CD14-positive monocyte (primary cell): Measurements from ENCODE around the gene DHX58. TPM values are rescaled to one million over a fixed set of nuclear protein-coding genes. Genes with fewer than 3 reads are reported as not detected.

ENCODE experiments used
- DNase-seq, 3 donors: peaks; one replicate each; pipeline ENCODE4 v3.0.0-alpha.2; 2011 to 2022
- H2AFZ ChIP-seq: 2 replicates; pipeline ENCODE4 v1.6.0; 2012; ENCODE audit warnings: mild to moderate bottlenecking, low read depth, low read length, inconsistent platforms; ENCODE audit not compliant: insufficient read depth, poor library complexity, severe bottlenecking
- H3K27ac ChIP-seq, 2 donors: 1 replicate in 1 of 2; 2 replicates in 1 of 2; pipeline ENCODE4 v1.5.1; 2012 to 2013; ENCODE audit warnings: low read length in 2 of 2, control low read depth in 1 of 2, inconsistent platforms in 1 of 2, low read depth in 1 of 2, mild to moderate bottlenecking in 1 of 2
- H3K27me3 ChIP-seq, 2 donors: one replicate each; pipeline versions ENCODE4 v1.6.0 to v1.6.1; 2011 to 2013; ENCODE audit warnings: low read length in 2 of 2; ENCODE audit not compliant: control insufficient read depth in 2 of 2, insufficient read depth in 2 of 2
- H3K36me3 ChIP-seq, 2 donors: replicated peaks in 1 of 2; 1 replicate in 1 of 2; 2 replicates in 1 of 2; pipeline versions ENCODE4 v1.5.1 to v1.6.1; 2012 to 2013; ENCODE audit warnings: low read length in 2 of 2, control low read depth in 1 of 2, inconsistent platforms in 1 of 2, mild to moderate bottlenecking in 1 of 2; ENCODE audit not compliant: insufficient read depth in 2 of 2, control insufficient read depth in 1 of 2
- H3K4me1 ChIP-seq, 2 donors: 1 replicate in 1 of 2; 2 replicates in 1 of 2; pipeline versions ENCODE4 v1.5.1 to v1.6.1; 2012 to 2013; ENCODE audit warnings: low read length in 2 of 2, control low read depth in 1 of 2, inconsistent platforms in 1 of 2, mild to moderate bottlenecking in 1 of 2, moderate library complexity in 1 of 2; ENCODE audit not compliant: insufficient read depth in 2 of 2, control insufficient read depth in 1 of 2
- H3K4me2 ChIP-seq: replicated peaks from 2 replicates; pipeline ENCODE3; 2012; ENCODE audit warnings: low read length, moderate library complexity, mild to moderate bottlenecking; ENCODE audit not compliant: poor library complexity, severe bottlenecking; ENCODE audit errors: extremely low read depth
- H3K4me3 ChIP-seq, 3 experiments: fragments of 200-600 bp in 1 of 3; sonication (generic) in 1 of 3; replicated peaks in 1 of 3; 1 replicate in 2 of 3; 2 replicates in 1 of 3; pipeline ENCODE4 v1.5.1; 2011 to 2013; ENCODE audit warnings: low read length in 3 of 3, mild to moderate bottlenecking in 3 of 3, control low read depth in 2 of 3, low read depth in 2 of 3, inconsistent platforms in 1 of 3, moderate library complexity in 1 of 3
- H3K79me2 ChIP-seq: 2 replicates; pipeline ENCODE4 v1.6.0; 2012; ENCODE audit warnings: mild to moderate bottlenecking, control low read depth, inconsistent platforms, low read length, moderate library complexity; ENCODE audit not compliant: insufficient read depth
- H3K9ac ChIP-seq: 2 replicates; pipeline ENCODE4 v1.6.0; 2017; ENCODE audit warnings: low read length, mild to moderate bottlenecking; ENCODE audit not compliant: insufficient read depth, poor library complexity, severe bottlenecking
- H3K9me3 ChIP-seq, 2 donors: replicated peaks in 1 of 2; 1 replicate in 1 of 2; 2 replicates in 1 of 2; pipeline versions ENCODE4 v1.5.1 to v1.6.1; 2012 to 2013; ENCODE audit warnings: low read length in 2 of 2, control low read depth in 1 of 2; ENCODE audit not compliant: control insufficient read depth in 1 of 2, insufficient read depth in 1 of 2
- H4K20me1 ChIP-seq: 2 replicates; pipeline ENCODE4 v1.6.0; 2012; ENCODE audit warnings: mild to moderate bottlenecking, low read length, control low read depth, moderate library complexity; ENCODE audit not compliant: insufficient read depth
- H3K27ac Mint-ChIP-seq, 7 donors: one replicate each; pipeline ENCODE4 v1.8.0; 2020; ENCODE audit warnings: mild to moderate bottlenecking in 7 of 7, mixed read lengths in 7 of 7, moderate library complexity in 6 of 7, inconsistent platforms in 2 of 7
- H3K27me3 Mint-ChIP-seq, 3 donors: one replicate each; pipeline ENCODE4 v1.8.0; 2021 to 2022; ENCODE audit warnings: low read depth in 3 of 3, mild to moderate bottlenecking in 3 of 3, mixed read lengths in 3 of 3, moderate library complexity in 3 of 3, inconsistent platforms in 1 of 3
- H3K36me3 Mint-ChIP-seq, 2 donors: one replicate each; pipeline ENCODE4 v1.8.0; 2020; ENCODE audit warnings: mixed read lengths in 2 of 2, inconsistent platforms in 1 of 2, mild to moderate bottlenecking in 1 of 2
- H3K4me1 Mint-ChIP-seq: one replicate; pipeline ENCODE4 v1.8.0; 2020; ENCODE audit warnings: mild to moderate bottlenecking, mixed read lengths
- H3K4me3 Mint-ChIP-seq, 2 donors: one replicate each; pipeline ENCODE4 v1.8.0; 2020; ENCODE audit warnings: mild to moderate bottlenecking in 2 of 2, mixed read lengths in 2 of 2, moderate library complexity in 1 of 2
- H3K9me3 Mint-ChIP-seq, 7 donors: one replicate each; pipeline ENCODE4 v1.8.0; 2020 to 2022; ENCODE audit warnings: mixed read lengths in 7 of 7, mild to moderate bottlenecking in 6 of 7, moderate library complexity in 6 of 7, inconsistent platforms in 2 of 7
- WGBS: methylation state at CpG from one replicate; pipeline ENCODE4 v1.1.5; 2013; ENCODE audit warnings: missing lambda C conversion rate; ENCODE audit not compliant: insufficient coverage; 5-methylcytosine and 5-hydroxymethylcytosine counted together
- intact Hi-C, 2 donors: fragments of 100-400 bp; cut with micrococcal nuclease; formaldehyde crosslinking; loops; one replicate each; pipeline versions ENCODE4 v1.15.0 to v1.15.1; 2023
- polyA plus RNA-seq, 3 donors: library from polyadenylated mRNA; depleted of rRNA in 1 of 3; unstranded in 2 of 3; stranded (reverse) in 1 of 3; fragments of 300-500 nt in 2 of 3; fragments of >200 nt in 1 of 3; fragmentation: Illumina TruSeq in 2 of 3; gene quantifications; 1 replicate in 2 of 3; 2 replicates in 1 of 3; pipeline ENCODE4 v1.2.3, GENCODE V29; 2012 to 2021
- TF ChIP-seq, protein P1 (sequence below): fragments of 200-600 bp; IDR thresholded peaks from one replicate; pipeline ENCODE4 v1.8.0; 2022; ENCODE audit warnings: antibody characterized with exemption, mild to moderate bottlenecking

The DHX58 gene
- polyA plus RNA-seq, 3 donors, result 13.2 to 46.7 (median 16.0) TPM

DNA sequence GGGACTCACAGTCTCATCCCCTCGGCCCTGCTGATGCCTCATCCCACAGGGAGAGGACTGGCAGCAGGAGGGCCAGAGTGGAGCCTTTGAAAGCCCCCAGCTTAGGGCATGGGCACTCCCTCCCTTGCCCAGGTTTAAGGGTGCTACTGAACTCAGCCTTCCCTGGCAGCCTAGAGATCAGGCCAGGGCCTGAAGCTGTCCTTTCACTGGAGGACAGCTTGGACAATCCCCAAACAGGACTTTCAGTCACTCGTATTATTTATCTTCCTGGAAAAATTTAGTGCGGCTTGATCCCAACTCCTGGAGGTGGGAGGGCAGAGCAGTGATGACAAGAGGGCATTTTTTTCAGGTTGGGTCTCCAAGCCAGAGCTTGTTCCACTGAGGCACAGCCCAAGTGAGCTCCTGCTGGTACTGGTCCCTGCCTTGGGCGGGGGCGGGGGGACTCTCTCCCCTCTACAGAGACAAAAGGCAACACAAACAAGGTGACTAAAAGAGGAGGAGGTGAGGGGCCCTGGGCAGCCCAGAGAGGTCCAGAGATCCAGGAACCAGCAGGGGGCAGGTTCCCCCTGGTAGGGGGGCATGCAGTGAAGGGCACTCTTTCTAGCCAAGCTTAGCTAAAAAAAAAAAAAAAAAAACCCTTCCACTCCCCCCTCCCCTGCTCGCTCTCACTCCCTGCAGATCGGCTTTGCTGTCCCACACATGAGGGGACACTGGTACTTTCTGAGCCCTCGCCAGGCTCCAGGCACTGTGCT, 16.0 kb downstream of the DHX58 start:
- WGBS, result 93% methylated on average over 2 of the region's 8 CpGs
- Histone ChIP-seq H3K36me3 (no peaks in the 10 kb centered on the region), H3K27me3 (peaks cover 13 to 24% of the 10 kb centered on the region in 2 donors), H3K27ac (no peak overlapping the region), H2AFZ (no peak overlapping the region), H4K20me1 (no peaks in the 10 kb centered on the region), H3K79me2 (no peaks in the 10 kb centered on the region), H3K4me1 (peaks cover 6 to 7% of the 10 kb centered on the region in 2 donors), H3K4me3 (no peak overlapping the region), H3K4me2 (no peak overlapping the region), H3K9me3 (no peaks in the 10 kb centered on the region), H3K9ac (no peak overlapping the region)
- H3K27me3 Mint-ChIP-seq, result peaks cover 22 to 30% (median 25%) of the 10 kb centered on the region in 3 donors
- H3K9me3 Mint-ChIP-seq, result no peaks in the 10 kb centered on the region
- H3K4me3 Mint-ChIP-seq, result peak overlapping the region in 1 of 2 donors; percentile 46
- H3K4me1 Mint-ChIP-seq, result peaks cover 10% of the 10 kb centered on the region
- H3K36me3 Mint-ChIP-seq, result no peaks in the 10 kb centered on the region
- no peak overlapping the region for H3K27ac Mint-ChIP-seq
- intact Hi-C loops, result no loop called here
- no peak for DNase-seq
- TF ChIP-seq, protein P1, sequence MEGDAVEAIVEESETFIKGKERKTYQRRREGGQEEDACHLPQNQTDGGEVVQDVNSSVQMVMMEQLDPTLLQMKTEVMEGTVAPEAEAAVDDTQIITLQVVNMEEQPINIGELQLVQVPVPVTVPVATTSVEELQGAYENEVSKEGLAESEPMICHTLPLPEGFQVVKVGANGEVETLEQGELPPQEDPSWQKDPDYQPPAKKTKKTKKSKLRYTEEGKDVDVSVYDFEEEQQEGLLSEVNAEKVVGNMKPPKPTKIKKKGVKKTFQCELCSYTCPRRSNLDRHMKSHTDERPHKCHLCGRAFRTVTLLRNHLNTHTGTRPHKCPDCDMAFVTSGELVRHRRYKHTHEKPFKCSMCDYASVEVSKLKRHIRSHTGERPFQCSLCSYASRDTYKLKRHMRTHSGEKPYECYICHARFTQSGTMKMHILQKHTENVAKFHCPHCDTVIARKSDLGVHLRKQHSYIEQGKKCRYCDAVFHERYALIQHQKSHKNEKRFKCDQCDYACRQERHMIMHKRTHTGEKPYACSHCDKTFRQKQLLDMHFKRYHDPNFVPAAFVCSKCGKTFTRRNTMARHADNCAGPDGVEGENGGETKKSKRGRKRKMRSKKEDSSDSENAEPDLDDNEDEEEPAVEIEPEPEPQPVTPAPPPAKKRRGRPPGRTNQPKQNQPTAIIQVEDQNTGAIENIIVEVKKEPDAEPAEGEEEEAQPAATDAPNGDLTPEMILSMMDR, result no peak

DNA sequence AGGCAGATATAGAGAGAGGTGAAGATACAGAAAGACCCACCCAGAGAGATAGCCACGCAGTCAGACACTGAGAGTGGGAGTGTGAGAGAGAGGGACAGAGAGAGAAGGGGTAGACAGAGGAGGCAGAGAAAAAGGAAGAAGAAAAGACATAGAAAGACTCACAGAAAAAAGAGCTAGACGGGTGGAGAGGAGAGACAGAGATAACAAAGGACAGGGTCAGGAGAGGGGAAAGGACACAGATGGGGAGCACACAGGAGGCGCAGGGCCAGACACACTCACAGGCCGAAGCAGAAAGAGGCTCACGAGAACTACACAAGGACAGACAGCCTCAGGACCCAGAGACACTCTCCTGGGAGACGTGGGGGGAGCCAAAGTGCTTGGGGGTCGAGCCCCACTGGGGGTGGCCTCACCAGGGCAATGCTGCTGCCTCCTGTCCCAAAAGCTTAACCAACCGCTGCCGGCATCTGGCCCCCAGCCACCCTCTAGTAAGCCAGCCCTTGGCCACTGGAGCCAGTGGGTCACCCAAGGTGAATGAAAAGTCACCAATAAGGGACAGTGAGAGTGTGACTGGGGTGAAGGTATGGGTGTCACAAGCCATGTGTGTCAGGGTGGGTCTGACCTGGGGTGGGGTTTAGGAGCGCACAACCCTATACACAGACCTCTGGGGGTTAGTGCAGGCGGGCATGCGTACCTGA, 18.0 kb downstream of the DHX58 start:
- no peak overlapping the region for H3K9ac ChIP-seq
- no peak overlapping the region for H2AFZ ChIP-seq
- TF ChIP-seq, protein P1, result no peak
- Mint-ChIP-seq H3K4me3 (no peak overlapping the region), H3K36me3 (no peaks in the 10 kb centered on the region), H3K9me3 (no peaks in the 10 kb centered on the region), H3K27ac (no peak overlapping the region), H3K27me3 (peaks cover 23 to 31% (median 28%) of the 10 kb centered on the region in 3 donors), H3K4me1 (peaks cover 10% of the 10 kb centered on the region)
- intact Hi-C loops, result no loop called here
- peaks cover 13 to 24% of the 10 kb centered on the region in 2 donors for H3K27me3 ChIP-seq
- 86% methylated on average over 4 of the region's 12 CpGs for WGBS
- H4K20me1 ChIP-seq, result no peaks in the 10 kb centered on the region
- H3K4me2 ChIP-seq, result no peak overlapping the region
- DNase-seq, result no peak
- no peaks in the 10 kb centered on the region for H3K9me3 ChIP-seq
- no peaks in the 10 kb centered on the region for H3K79me2 ChIP-seq
- no peak overlapping the region for H3K4me3 ChIP-seq
- H3K4me1 ChIP-seq, result peaks cover 6 to 7% of the 10 kb centered on the region in 2 donors
- no peaks in the 10 kb centered on the region for H3K36me3 ChIP-seq
- H3K27ac ChIP-seq, result no peak overlapping the region
